OCI-LY7 (cell line): Measurements from ENCODE around the gene NME3.

ENCODE experiments used
- CTCF ChIP-seq: fragments of 200-600 bp; sonication (generic); conservative IDR thresholded peaks from 2 replicates; pipeline ENCODE4 v1.5.1; 2014; ENCODE audit warnings: mild to moderate bottlenecking, antibody characterized with exemption, low read length, moderate library complexity, mixed read lengths
- EZH2phosphoT487 ChIP-seq: fragments of 200-600 bp; sonication (generic); IDR thresholded peaks from 2 replicates; pipeline ENCODE4 v1.6.1; 2018; ENCODE audit warnings: low read depth, borderline replicate concordance, mild to moderate bottlenecking, mixed run types, antibody characterized with exemption, low read length, moderate library complexity, mixed read lengths

DNA sequence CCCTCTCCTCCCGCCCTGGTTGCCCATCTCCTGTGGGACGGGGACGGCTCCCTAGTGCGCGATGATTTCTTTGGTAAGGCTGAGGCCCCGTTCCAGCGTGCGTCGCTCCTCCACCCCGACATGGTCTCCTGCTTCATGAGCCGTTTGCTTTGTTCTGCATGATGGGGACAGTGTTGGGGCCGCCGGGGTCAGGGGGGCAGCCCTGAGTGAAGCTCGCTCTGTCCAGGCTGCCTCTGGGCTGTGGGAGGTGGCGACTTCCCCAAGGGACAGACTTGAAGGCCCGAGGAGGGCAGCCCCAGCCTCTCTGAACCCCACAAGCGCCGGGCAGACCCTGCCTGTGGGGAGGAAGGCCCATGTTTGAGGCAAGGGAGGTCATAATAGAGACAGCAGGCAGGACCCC lies 12.4 kb downstream of the NME3 start:
- TF ChIP-seq CTCF (no peak), EZH2phosphoT487 (no peak)
